Endothelial cell of umbilical vein (primary cell): ENCODE measurements around the gene AUTS2.

Experiments used
- CTCF ChIP-seq, 2 donors: IDR thresholded peaks; 1 replicate in 1 of 2; 2 replicates in 1 of 2; pipeline ENCODE4 v1.5.1; 2011; ENCODE audit warnings: low read length in 2 of 2, mild to moderate bottlenecking in 2 of 2, moderate library complexity in 2 of 2, control low read depth in 1 of 2, inconsistent platforms in 1 of 2, low read depth in 1 of 2; ENCODE audit not compliant: insufficient read depth in 1 of 2; ENCODE audit errors: extremely low read depth in 1 of 2
- POLR2A ChIP-seq: IDR thresholded peaks from 2 replicates; pipeline ENCODE4 v1.6.1; 2012; ENCODE audit warnings: low read depth, mild to moderate bottlenecking, control low read depth, low read length
- POLR2AphosphoS5 ChIP-seq: IDR thresholded peaks from 2 replicates; pipeline ENCODE4 v1.6.1; 2012; ENCODE audit warnings: low read depth, mild to moderate bottlenecking, control low read depth, low read length, moderate library complexity; ENCODE audit not compliant: insufficient read depth

- TF ChIP-seq POLR2A (no peak), POLR2AphosphoS5 (no peak), CTCF (IDR thresholded peaks at IDR 0.05; ENCODE audit: extremely low read depth in 1 of 2, insufficient read depth in 1 of 2, low read depth in 1 of 2, low read length in 2 of 2) (no peak)
Measured at GRCh38 chr7:70569335-70569819, 971.1 kb downstream of the AUTS2 start.
